Measurements from ENCODE around the gene DLGAP5. TPM values are rescaled to one million over a fixed set of nuclear protein-coding genes. Genes with fewer than 3 reads are reported as not detected.

The DLGAP5 gene
- total RNA-seq, 4 donors from 2014 or later: 0.82 to 11.5 (median 1.3) TPM

DNA sequence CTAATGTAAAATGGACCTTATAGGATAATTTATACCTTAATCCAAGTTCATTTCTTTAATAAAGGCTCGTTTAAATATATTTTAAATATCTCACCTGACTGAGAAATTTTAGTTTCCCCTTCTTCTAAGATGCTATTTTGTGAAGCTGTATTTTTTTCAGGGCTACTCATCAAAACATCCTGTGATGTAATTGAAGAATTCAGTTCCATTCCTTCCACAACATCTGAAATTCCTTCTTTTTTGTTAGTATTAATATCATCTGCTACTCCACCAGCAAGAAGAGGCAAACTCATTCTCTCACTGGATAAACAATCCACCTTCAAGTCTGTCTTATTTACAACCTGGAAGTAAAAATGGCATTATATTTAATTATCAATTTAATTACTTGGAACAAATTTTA, 39.8 kb downstream of the DLGAP5 start:
- intact Hi-C loops (cut with DNase I; ENCODE audit: low total_unique reads): no loop called here
- no peak for TF ChIP-seq EP300 (IDR thresholded peaks at IDR 0.05; ENCODE audit: low read depth)
- TF ChIP-seq, protein P1, sequence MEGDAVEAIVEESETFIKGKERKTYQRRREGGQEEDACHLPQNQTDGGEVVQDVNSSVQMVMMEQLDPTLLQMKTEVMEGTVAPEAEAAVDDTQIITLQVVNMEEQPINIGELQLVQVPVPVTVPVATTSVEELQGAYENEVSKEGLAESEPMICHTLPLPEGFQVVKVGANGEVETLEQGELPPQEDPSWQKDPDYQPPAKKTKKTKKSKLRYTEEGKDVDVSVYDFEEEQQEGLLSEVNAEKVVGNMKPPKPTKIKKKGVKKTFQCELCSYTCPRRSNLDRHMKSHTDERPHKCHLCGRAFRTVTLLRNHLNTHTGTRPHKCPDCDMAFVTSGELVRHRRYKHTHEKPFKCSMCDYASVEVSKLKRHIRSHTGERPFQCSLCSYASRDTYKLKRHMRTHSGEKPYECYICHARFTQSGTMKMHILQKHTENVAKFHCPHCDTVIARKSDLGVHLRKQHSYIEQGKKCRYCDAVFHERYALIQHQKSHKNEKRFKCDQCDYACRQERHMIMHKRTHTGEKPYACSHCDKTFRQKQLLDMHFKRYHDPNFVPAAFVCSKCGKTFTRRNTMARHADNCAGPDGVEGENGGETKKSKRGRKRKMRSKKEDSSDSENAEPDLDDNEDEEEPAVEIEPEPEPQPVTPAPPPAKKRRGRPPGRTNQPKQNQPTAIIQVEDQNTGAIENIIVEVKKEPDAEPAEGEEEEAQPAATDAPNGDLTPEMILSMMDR (IDR thresholded peaks at IDR 0.05): no peak
- no peak for TF ChIP-seq POLR2AphosphoS5 (IDR thresholded peaks at IDR 0.05)
- no peak for TF ChIP-seq POLR2A (IDR thresholded peaks at IDR 0.05)
- Histone ChIP-seq H3K9me3 (no peaks in the 10 kb centered on the region), H3K27me3 (no peaks in the 10 kb centered on the region), H3K36me3 (peaks cover 0 to 4% (median 0%) of the 10 kb centered on the region in 4 donors), H3K4me3 (no peak overlapping the region), H3K4me1 (no peaks in the 10 kb centered on the region), H3K27ac (no peak overlapping the region)
- no peak for DNase-seq
- 75 to 92% methylated on average over 1 of the region's 1 CpG for WGBS, 2 donors (ENCODE audit: low coverage in 1 of 2)
- in situ Hi-C loops (cut with MboI; ENCODE audit: low pct_ligation_motif_present in 1 of 4, low pct_unique_long_range_greater_than_20kb in 1 of 4, low sequenced_read_pairs in 3 of 4): loop anchor here in 2 of 4 donors (10.0 kb wide), 2 partner anchors 57 to 67 kb away; no protein-coding TSS in a partner anchor

DNA sequence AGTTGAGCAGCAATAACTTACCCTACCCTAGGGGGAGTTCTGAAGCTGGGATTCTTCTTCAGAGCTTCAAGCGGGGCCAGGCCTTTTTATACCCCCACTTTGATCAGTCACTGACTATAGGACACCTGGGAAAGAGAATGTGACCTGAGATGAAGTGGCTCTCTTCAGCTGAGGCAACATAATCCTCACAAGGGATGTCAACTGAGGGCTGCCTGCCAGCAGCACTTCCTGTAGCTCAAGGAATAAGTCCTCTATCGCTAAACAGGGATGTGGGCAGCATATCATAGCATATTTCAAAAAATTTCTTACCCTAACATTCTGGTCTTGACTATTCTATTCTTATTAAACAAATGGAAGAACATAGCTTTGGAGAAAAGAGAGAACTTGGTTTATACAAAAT, 45.0 kb downstream of the DLGAP5 start:
- Histone ChIP-seq H3K4me1 (no peaks in the 10 kb centered on the region), H3K27ac (no peak overlapping the region), H3K36me3 (peaks cover 0 to 40% (median 17%) of the 10 kb centered on the region in 4 donors), H3K9me3 (no peaks in the 10 kb centered on the region), H3K4me3 (no peak overlapping the region), H3K27me3 (no peaks in the 10 kb centered on the region)
- 83% methylated on average over 2 of the region's 2 CpGs for WGBS, 2 donors (ENCODE audit: low coverage in 1 of 2)
- intact Hi-C loops (cut with DNase I; ENCODE audit: low total_unique reads): no loop called here
- TF ChIP-seq POLR2AphosphoS5 (IDR thresholded peaks at IDR 0.05) (peak in 1 of 3 donors; percentile 40), POLR2A (IDR thresholded peaks at IDR 0.05) (no peak)
- in situ Hi-C loops (cut with MboI; ENCODE audit: low pct_ligation_motif_present in 1 of 4, low pct_unique_long_range_greater_than_20kb in 1 of 4, low sequenced_read_pairs in 3 of 4): no loop called here
- DNase-seq: no peak

DNA sequence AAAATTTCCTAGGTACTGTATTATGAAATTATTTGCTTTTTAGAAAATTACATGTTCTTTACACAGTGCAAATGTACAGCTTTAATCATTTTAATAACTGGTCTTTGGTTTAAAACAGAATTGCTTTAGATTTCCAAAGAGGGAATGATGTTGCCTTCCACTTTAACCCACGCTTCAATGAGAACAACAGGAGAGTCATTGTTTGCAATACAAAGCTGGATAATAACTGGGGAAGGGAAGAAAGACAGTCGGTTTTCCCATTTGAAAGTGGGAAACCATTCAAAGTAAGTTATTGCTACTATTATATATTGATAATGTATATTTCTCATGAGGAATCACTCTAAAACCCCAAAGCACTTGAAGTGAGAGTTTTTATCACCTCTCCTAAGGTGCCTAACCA, 48.9 kb downstream of the DLGAP5 start:
- TF ChIP-seq POLR2A (IDR thresholded peaks at IDR 0.05) (no peak), EP300 (IDR thresholded peaks at IDR 0.05; ENCODE audit: low read depth) (no peak), POLR2AphosphoS5 (IDR thresholded peaks at IDR 0.05) (no peak)
- TF ChIP-seq, protein P1 (IDR thresholded peaks at IDR 0.05): no peak
- H3K4me3 ChIP-seq: no peak overlapping the region
- 76 to 88% methylated on average over 2 of the region's 2 CpGs for WGBS, 2 donors (ENCODE audit: low coverage in 1 of 2)

DNA sequence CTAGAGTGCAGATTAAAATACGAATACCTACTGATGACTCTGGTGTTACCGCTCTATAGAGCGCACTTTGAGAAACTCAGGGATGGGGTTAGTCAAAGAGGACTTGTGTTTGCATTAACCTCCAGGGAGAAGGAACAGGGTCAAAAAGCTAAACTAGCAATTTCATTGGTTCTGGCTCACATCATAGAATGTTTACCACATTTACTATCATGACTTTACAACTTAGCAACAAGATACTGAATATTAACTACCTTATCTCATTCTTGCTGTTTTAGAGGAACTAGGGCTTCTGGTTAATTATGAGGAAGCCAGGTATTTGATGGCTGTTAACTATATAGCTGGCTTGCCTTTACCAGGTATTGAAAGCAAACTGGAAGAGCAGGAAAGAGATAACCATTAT, 49.6 kb downstream of the DLGAP5 start:
- intact Hi-C loops (cut with DNase I; ENCODE audit: low total_unique reads) (no loop called here), in situ Hi-C loops (cut with MboI; ENCODE audit: low pct_ligation_motif_present in 1 of 4, low pct_unique_long_range_greater_than_20kb in 1 of 4, low sequenced_read_pairs in 3 of 4) (no loop called here)
- TF ChIP-seq EP300 (IDR thresholded peaks at IDR 0.05; ENCODE audit: low read depth): no peak
- no peak for TF ChIP-seq POLR2AphosphoS5 (IDR thresholded peaks at IDR 0.05)
- Histone ChIP-seq H3K27ac (no peak overlapping the region), H3K27me3 (no peaks in the 10 kb centered on the region), H3K9me3 (no peaks in the 10 kb centered on the region), H3K4me1 (peaks cover 1 to 24% (median 10%) of the 10 kb centered on the region in 4 donors), H3K4me3 (no peak overlapping the region), H3K36me3 (peaks cover 0 to 66% (median 29%) of the 10 kb centered on the region in 4 donors)
- WGBS, 2 donors (ENCODE audit: low coverage in 1 of 2): 80 to 95% methylated on average over 3 of the region's 3 CpGs
- DNase-seq: no peak

More for the DNA sequence above, 48.9 kb downstream of the DLGAP5 start:
- Histone ChIP-seq H3K27ac (no peak overlapping the region), H3K4me1 (peaks cover 0 to 18% (median 4%) of the 10 kb centered on the region in 4 donors), H3K9me3 (no peaks in the 10 kb centered on the region), H3K27me3 (no peaks in the 10 kb centered on the region), H3K36me3 (peaks cover 0 to 66% (median 29%) of the 10 kb centered on the region in 4 donors)
- no peak for DNase-seq
- in situ Hi-C loops (cut with MboI; ENCODE audit: low pct_ligation_motif_present in 1 of 4, low pct_unique_long_range_greater_than_20kb in 1 of 4, low sequenced_read_pairs in 3 of 4): no loop called here
- intact Hi-C loops (cut with DNase I; ENCODE audit: low total_unique reads): no loop called here

DNA sequence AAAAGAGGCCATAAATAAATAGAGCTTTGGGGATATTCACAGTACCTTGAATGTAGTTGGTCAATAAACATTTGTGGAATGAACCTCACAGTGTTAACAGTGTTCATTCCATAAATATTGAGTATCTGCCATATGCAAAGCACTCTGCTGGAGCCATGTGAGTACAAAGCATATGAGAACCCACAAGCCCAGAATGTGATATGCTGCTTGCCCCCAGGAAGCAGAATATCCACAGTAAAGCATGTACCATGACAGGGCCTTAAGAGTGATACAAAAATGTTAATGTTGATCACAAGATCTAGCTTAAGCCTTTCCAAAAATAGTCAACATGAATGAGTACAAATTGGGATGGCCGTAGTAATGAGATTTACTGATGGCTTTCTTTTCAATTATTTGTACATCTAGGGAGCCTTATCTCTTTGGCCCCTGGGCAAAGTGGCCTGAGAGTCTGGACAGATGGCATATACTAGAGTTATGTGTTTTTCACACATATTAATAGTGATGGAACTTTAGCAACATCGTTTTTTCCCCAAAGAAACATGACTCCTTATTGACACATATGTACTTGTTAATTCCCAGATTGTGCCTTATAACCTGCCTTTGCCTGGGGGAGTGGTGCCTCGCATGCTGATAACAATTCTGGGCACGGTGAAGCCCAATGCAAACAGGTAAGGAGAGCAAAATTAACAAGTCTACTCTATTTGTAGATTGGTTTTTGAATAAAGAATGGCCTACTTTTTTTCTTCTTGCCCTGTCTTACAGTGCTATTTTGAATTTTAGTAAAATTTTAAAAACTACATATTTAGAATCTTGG, 51.5 kb downstream of the DLGAP5 start:
- no peaks in the 10 kb centered on the region for H3K27me3 ChIP-seq
- H3K36me3 ChIP-seq: peaks cover 0 to 61% (median 24%) of the 10 kb centered on the region in 4 donors
- TF ChIP-seq POLR2AphosphoS5 (IDR thresholded peaks at IDR 0.05) (no peak), EP300 (IDR thresholded peaks at IDR 0.05; ENCODE audit: low read depth) (no peak), POLR2A (IDR thresholded peaks at IDR 0.05) (no peak)
- TF ChIP-seq, protein P1 (IDR thresholded peaks at IDR 0.05): no peak
- intact Hi-C loops (cut with DNase I; ENCODE audit: low total_unique reads): no loop called here
- no peak for DNase-seq
- H3K9me3 ChIP-seq: no peaks in the 10 kb centered on the region
- 73 to 87% methylated on average over 4 of the region's 4 CpGs for whole genome bisulfite sequencing, 2 donors (ENCODE audit: low coverage in 1 of 2)
- peaks cover 9 to 43% (median 20%) of the 10 kb centered on the region in 4 donors for H3K4me1 ChIP-seq
- in situ Hi-C loops (cut with MboI; ENCODE audit: low pct_ligation_motif_present in 1 of 4, low pct_unique_long_range_greater_than_20kb in 1 of 4, low sequenced_read_pairs in 3 of 4): loop anchor here in 1 of 4 donors (10.0 kb wide), 1 partner anchor 55 kb away; no protein-coding TSS in a partner anchor
- no peak overlapping the region for H3K4me3 ChIP-seq
- H3K27ac ChIP-seq: no peak overlapping the region
